Central memory CD4-positive, alpha-beta T cell (primary cell): ENCODE data around the gene GMIP.

Experiments used
- DNase-seq: peaks from one replicate; pipeline ENCODE4 v3.0.0; 2022

The GMIP gene

GRCh38 chr19:19656451-19657396 is 13.3 kb upstream of the GMIP start:
- no peak for DNase-seq

DNA sequence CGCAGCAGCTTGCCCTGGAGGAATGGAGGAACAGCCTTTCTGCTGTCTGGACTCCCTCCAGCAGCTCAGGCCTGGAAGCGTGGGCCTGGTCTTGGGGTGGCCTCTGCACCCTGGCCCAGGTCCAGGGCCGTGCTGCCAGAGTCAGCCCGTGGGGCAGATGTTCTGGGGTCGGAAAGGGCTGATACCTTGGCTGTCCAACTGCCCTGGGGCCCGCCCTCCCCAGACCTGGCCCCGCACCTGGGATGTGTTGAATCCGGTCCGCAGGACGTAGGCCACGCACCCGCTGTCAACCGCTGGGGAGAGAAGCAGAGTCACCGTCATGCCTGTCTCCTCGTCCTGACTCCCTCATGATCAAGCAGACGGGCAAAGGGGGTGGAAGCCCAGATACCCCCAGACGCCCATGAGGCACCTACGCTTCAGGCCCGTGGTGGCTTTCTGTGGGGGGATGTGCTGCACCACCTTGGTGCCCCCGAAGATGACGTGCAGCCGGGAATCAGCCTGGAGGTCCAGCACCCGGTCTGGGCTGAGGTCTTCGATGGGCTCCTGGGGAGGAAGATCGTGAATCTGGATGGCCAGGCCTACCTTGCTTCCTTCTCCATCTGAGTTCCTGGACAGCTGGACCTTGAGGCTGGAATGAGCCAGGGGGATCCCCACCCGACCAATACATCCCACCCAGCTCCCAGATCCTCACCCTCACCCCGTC is 12.3 kb upstream of the GMIP start:
- no peak for DNase-seq

DNA sequence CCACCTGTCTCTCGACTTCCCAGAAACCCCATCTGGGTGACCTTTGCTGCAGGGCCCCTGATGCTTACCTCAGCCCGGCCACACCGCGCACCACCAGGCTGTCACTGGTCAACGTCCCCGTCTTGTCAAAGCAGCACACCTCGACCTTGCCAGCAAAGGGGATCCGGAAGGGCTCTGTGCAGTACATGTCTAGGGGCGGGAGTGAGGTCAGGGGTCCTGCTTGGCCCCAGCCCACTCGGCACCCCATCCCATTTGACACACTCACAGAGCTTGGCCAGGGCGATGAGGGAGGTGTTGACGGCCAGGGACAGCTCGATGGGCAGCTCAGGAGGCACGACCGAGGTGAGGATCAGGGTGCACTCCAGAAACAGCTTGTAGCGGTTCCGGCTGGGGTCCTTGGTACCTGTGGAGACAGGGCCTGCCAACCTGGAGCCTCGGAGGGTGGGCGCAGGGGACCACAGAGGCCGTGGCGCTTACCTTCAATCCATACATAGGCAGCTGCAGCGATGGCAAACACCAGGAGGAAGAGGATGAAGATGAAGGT is 11.7 kb upstream of the GMIP start:
- no peak for DNase-seq

GRCh38 chr19:19654441-19654840 is 11.0 kb upstream of the GMIP start:
- no peak for DNase-seq

DNA sequence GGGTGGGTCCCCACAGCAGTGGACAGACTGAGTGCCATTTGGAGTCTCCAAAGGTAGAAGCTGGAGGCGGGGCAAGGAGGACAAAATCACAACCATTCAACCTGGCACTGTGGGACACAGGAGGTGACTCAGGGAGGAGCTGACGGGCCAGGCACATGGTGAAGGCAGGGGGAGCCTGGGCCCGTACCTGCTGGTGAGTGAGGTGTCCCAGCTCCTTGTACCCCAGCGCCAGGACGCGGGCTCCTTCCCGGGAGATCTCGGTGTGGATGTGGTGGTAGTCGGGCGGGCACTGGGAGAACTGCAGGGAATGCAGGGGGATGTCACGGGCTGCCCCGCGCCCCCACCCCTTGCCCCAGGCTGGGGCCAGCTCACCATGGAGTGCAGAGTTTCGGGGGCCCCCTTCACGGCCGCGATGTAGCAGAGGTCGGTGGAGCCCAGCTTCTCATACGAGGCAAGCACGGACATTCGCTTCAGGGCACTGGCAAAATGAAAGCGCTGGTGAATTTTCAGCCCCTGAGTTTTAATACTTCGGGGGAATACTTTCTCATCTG is 10.2 kb upstream of the GMIP start:
- no peak for DNase-seq

DNA sequence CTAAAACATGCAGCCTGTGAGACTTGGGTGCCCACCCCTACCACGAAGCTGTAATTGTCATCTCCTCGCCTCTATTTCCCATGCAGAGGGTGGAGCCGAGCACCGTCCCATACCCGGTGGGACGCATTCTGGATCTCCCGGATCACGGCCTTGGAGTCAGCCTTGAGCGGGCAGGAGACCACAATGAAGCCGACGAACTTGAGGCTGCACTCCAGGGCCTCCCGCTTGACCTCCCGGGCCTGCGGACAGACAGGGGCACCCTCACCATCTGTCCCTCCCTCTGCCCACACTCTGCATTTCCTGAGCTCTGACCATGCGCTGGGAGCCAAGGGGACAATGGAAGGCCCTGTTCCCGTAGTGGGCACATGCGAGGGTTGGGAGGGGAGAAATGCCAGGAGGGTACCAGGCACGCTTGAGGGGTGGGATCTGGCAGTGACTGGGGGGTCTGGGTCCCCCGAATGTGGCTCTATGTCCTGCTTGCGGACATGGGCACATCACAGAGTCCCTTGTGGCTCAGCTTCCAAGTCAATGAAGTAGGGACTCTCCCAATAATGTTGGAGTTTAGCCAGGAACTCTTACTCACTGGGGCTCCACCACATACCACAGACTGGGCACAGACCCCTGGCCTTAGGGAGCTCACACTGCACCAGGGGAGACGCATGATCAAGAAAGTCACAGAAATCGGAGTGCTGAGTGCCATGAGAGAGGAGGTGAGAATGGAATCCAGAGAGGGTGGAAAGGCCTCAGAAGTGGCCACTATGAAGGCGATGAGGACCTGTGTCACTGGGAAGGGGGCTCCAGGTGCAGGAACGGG is 9.2 kb upstream of the GMIP start:
- no peak for DNase-seq

GRCh38 chr19:19651076-19651475 is 7.6 kb upstream of the GMIP start:
- no peak for DNase-seq

DNA sequence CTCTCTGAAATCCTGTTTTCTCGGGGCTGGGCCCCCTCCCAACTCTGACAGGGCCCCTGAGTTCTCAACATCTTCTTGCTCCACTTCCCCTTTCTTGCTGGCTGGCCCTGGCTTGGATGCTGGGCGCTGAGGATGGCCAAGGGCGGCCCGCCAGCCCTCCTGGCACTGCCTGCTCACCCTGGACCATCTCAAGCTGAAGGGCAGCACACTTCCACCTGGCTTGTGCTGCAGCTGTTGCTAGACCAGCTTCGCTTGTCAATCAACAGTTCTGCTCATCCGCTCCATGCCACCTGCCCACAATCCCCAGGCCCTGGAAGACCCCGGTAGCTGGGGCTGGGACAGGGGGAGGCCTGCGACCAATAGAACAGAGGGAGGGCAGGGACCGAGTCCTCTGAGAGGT is 6.9 kb upstream of the GMIP start:
- DNase-seq: no peak

- DNase-seq: no peak
Observed at GRCh38 chr19:19649580-19649995, 6.1 kb upstream of the GMIP start.

- no peak for DNase-seq
Observed at GRCh38 chr19:19649155-19649554, 5.7 kb upstream of the GMIP start.

- no peak for DNase-seq
Observed at GRCh38 chr19:19647037-19647835, 3.8 kb upstream of the GMIP start.

- DNase-seq: no peak
Observed at GRCh38 chr19:19645233-19645870, 1.9 kb upstream of the GMIP start.

GRCh38 chr19:19644054-19644388 is 564 bp upstream of the GMIP start:
- no peak for DNase-seq

GRCh38 chr19:19642506-19643157 is 825 bp downstream of the GMIP start:
- no peak for DNase-seq

DNA sequence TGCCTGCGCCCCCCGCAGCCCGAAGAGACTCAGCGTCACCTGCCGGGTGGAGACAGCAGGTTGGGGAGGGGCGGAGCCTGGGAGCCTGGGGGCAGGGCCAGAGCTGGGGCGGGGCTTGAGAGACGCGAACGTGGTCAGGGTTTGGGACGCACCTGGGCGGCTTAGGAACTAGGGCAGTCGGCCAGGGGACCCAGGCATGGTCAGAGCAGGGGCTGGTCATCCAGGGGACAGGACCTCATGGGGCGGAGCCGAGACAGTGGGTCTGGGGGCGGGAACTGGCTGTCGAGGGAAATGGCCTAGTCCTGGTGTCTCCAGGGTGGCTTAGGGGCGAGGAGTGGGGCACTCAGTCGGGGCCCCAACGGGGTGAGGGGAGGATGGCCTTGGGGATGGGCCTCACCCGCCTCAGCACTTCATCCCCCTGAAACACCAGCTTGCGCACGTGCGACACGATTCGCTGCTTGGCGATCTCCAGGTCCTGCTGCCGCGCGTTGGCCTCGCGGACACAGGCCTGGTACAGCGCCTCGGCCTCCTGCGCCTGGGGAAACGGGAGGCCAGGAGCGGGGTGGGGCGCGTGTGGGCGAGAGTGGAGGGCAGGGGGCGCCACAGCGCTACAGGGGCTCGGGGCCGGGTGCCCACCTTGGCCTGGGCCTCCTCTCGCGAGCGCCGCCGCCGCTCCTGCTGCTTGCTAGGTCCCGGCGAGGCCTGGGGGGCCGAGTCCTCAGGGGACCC is 5.8 kb downstream of the GMIP start:
- DNase-seq: no peak

GRCh38 chr19:19637186-19637522 is 6.3 kb downstream of the GMIP start:
- no peak for DNase-seq

DNA sequence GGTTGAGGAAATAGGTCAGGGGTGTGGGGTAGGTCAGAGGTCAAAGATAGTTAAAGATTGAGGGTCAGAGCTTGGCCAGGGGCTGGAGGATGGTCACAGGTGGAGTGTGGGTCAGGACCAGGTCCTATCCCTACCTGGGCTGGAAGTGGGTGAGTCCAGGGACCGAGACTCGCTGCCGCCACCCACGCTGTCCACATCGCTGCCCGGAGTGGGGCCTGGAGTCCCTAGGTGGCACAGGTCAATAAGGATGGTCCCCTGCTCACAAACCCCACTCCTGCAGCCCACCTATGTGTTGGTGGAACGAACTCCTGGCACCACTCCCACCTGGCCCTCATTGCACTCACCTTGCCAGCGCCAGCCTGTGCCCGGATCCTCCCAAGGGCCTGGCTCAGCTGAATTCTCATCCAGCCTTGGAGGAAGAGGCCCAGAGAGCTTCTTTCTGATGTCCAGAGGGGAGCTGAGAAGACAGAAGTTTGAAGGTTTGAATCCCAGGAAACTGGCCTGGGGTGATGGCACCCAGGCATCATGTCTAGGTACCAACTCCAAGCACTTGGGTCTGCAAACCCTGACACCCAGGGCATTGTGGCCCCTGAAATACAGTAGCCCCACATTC is 6.8 kb downstream of the GMIP start:
- DNase-seq: no peak

- DNase-seq: no peak
Observed at GRCh38 chr19:19635313-19635702, 8.1 kb downstream of the GMIP start.

GRCh38 chr19:19634516-19635312 is 8.7 kb downstream of the GMIP start:
- DNase-seq: no peak
